ENCODE measurements around the gene PPP6R3. TPM values are rescaled to one million over a fixed set of nuclear protein-coding genes. Genes with fewer than 3 reads are reported as not detected.

The PPP6R3 gene
- polyA plus RNA-seq, 1 of the 3 experiments (the other 2 are of a cell fraction) = 28.1 TPM

- TF ChIP-seq EZH2phosphoT487 (IDR thresholded peaks at IDR 0.05; ENCODE audit: borderline replicate concordance, low read depth) = no peak
- no peak for TF ChIP-seq MXI1 (IDR thresholded peaks at IDR 0.05; ENCODE audit: low read depth, low read length)
- no peak for TF ChIP-seq CHD2 (IDR thresholded peaks at IDR 0.05; ENCODE audit: low read length, partially characterized antibody)
- TF ChIP-seq MEF2A (IDR thresholded peaks at IDR 0.05; ENCODE audit: borderline replicate concordance, low read depth) = no peak
- TF ChIP-seq RAD21 (IDR thresholded peaks at IDR 0.05; ENCODE audit: low read length) = no peak
- no peak for TF ChIP-seq GATA2 (CRISPR knock-in tag; IDR thresholded peaks at IDR 0.05)
- no peak for TF ChIP-seq FOXM1 (IDR thresholded peaks at IDR 0.05; ENCODE audit: low read depth)
- TF ChIP-seq FOSL2 (IDR thresholded peaks at IDR 0.05; ENCODE audit: borderline replicate concordance, low read depth) = no peak
- TF ChIP-seq TCF12 (IDR thresholded peaks at IDR 0.05) = no peak
Measured at GRCh38 chr11:68658661-68659060, 198.1 kb downstream of the PPP6R3 start (continued).

GRCh38 chr11:68659158-68659921 is 198.8 kb downstream of the PPP6R3 start:
- Histone ChIP-seq H3K4me2 (peak overlapping the region; percentile 65), H3K9me2 (no peaks in the 10 kb centered on the region), H3K27me3 (ENCODE audit: insufficient read depth) (no peaks in the 10 kb centered on the region; the same call in 1 of the 2 replicates), H3K4me3 (ENCODE audit: low read depth in 2 of 2, low read length in 1 of 2) (no peak overlapping the region; a peak in 1 of 4 replicates), H3K36me3 (replicated peaks in 1 of 2; ENCODE audit: control insufficient read depth in 1 of 2, insufficient read depth in 2 of 2, low read length in 1 of 2) (no peaks in the 10 kb centered on the region), H3K27ac (ENCODE audit: low read depth in 2 of 2, low read length in 1 of 2) (peak overlapping the region; percentile 10 to 99; a peak in 3 of 4 replicates), H2AFZ (ENCODE audit: low read depth) (no peak overlapping the region), H4K20me1 (ENCODE audit: insufficient read depth) (no peaks in the 10 kb centered on the region), H3K4me1 (ENCODE audit: control insufficient read depth in 1 of 2, insufficient read depth in 2 of 2, low read depth in 1 of 2, low read length in 1 of 2) (peaks cover 10 to 67% of the 10 kb centered on the region in 2 experiments; a peak in 3 of 4 replicates), H3K9me3 (no peaks in the 10 kb centered on the region), H3K9ac (no peak overlapping the region), H3K79me2 (ENCODE audit: insufficient read depth) (no peaks in the 10 kb centered on the region), H3F3A (replicated peaks; ENCODE audit: insufficient read depth) (peaks cover 9% of the 10 kb centered on the region)
- DNase-seq = peak; percentile 89
- 25% methylated on average over 18 of the region's 22 CpGs for WGBS (ENCODE audit: low lambda C conversion rate)
- POLR2A ChIA-PET = interaction anchor here (0.7 kb wide), 1 partner anchor 104 kb away, joined by 3 read pairs; no protein-coding TSS in a partner anchor
- CTCF ChIA-PET = interaction anchor here (0.7 to 1.7 kb wide), 4 partner anchors 13 to 96 kb away, joined by 3 to 4 read pairs (median 4); no protein-coding TSS in a partner anchor
- TF ChIP-seq EZH2phosphoT487 (IDR thresholded peaks at IDR 0.05; ENCODE audit: borderline replicate concordance, low read depth) (no peak), RAD21 (IDR thresholded peaks at IDR 0.05; ENCODE audit: low read length) (peak; percentile 30), SIN3A (IDR thresholded peaks at IDR 0.05; ENCODE audit: borderline replicate concordance, low read depth, low read length) (peak; percentile 46; the same call in 1 of the 2 replicates), CHD2 (IDR thresholded peaks at IDR 0.05; ENCODE audit: low read length, partially characterized antibody) (peak; percentile 56), SMC3 (IDR thresholded peaks at IDR 0.05; ENCODE audit: low read depth, low read length) (no peak; the same call in 1 of the 2 replicates), JUND (IDR thresholded peaks at IDR 0.05) (no peak), MXI1 (IDR thresholded peaks at IDR 0.05; ENCODE audit: low read depth, low read length) (peak; percentile 91), MEF2A (IDR thresholded peaks at IDR 0.05; ENCODE audit: borderline replicate concordance, low read depth) (no peak), FOSL2 (IDR thresholded peaks at IDR 0.05; ENCODE audit: borderline replicate concordance, low read depth) (peak; percentile 15; the same call in 1 of the 2 replicates), NFIC (IDR thresholded peaks at IDR 0.05; ENCODE audit: borderline replicate concordance) (peak; percentile 97), TEAD4 (IDR thresholded peaks at IDR 0.05; ENCODE audit: borderline replicate concordance, insufficient read depth) (no peak), TAF1 (IDR thresholded peaks at IDR 0.05; ENCODE audit: borderline replicate concordance, low read depth, low read length) (no peak), IRF3 (IDR thresholded peaks at IDR 0.05; ENCODE audit: low read depth, low read length) (0 out of 2 replicates have a peak, but pooled peaks have one; percentile 2), TCF12 (IDR thresholded peaks at IDR 0.05) (peak; percentile 79), ELF1 (IDR thresholded peaks at IDR 0.05) (no peak)
- TF ChIP-seq, protein P1, sequence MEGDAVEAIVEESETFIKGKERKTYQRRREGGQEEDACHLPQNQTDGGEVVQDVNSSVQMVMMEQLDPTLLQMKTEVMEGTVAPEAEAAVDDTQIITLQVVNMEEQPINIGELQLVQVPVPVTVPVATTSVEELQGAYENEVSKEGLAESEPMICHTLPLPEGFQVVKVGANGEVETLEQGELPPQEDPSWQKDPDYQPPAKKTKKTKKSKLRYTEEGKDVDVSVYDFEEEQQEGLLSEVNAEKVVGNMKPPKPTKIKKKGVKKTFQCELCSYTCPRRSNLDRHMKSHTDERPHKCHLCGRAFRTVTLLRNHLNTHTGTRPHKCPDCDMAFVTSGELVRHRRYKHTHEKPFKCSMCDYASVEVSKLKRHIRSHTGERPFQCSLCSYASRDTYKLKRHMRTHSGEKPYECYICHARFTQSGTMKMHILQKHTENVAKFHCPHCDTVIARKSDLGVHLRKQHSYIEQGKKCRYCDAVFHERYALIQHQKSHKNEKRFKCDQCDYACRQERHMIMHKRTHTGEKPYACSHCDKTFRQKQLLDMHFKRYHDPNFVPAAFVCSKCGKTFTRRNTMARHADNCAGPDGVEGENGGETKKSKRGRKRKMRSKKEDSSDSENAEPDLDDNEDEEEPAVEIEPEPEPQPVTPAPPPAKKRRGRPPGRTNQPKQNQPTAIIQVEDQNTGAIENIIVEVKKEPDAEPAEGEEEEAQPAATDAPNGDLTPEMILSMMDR (IDR thresholded peaks at IDR 0.05) = no peak
- TF ChIP-seq, protein P2, sequence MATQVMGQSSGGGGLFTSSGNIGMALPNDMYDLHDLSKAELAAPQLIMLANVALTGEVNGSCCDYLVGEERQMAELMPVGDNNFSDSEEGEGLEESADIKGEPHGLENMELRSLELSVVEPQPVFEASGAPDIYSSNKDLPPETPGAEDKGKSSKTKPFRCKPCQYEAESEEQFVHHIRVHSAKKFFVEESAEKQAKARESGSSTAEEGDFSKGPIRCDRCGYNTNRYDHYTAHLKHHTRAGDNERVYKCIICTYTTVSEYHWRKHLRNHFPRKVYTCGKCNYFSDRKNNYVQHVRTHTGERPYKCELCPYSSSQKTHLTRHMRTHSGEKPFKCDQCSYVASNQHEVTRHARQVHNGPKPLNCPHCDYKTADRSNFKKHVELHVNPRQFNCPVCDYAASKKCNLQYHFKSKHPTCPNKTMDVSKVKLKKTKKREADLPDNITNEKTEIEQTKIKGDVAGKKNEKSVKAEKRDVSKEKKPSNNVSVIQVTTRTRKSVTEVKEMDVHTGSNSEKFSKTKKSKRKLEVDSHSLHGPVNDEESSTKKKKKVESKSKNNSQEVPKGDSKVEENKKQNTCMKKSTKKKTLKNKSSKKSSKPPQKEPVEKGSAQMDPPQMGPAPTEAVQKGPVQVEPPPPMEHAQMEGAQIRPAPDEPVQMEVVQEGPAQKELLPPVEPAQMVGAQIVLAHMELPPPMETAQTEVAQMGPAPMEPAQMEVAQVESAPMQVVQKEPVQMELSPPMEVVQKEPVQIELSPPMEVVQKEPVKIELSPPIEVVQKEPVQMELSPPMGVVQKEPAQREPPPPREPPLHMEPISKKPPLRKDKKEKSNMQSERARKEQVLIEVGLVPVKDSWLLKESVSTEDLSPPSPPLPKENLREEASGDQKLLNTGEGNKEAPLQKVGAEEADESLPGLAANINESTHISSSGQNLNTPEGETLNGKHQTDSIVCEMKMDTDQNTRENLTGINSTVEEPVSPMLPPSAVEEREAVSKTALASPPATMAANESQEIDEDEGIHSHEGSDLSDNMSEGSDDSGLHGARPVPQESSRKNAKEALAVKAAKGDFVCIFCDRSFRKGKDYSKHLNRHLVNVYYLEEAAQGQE (IDR thresholded peaks at IDR 0.05; ENCODE audit: low read depth, low read length) = no peak
- TF ChIP-seq, protein P3, sequence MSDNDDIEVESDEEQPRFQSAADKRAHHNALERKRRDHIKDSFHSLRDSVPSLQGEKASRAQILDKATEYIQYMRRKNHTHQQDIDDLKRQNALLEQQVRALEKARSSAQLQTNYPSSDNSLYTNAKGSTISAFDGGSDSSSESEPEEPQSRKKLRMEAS (IDR thresholded peaks at IDR 0.05; ENCODE audit: low read depth) = peak; percentile 69
- TF ChIP-seq, protein P4, sequence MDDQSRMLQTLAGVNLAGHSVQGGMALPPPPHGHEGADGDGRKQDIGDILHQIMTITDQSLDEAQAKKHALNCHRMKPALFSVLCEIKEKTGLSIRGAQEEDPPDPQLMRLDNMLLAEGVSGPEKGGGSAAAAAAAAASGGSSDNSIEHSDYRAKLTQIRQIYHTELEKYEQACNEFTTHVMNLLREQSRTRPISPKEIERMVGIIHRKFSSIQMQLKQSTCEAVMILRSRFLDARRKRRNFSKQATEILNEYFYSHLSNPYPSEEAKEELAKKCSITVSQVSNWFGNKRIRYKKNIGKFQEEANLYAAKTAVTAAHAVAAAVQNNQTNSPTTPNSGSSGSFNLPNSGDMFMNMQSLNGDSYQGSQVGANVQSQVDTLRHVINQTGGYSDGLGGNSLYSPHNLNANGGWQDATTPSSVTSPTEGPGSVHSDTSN (IDR thresholded peaks at IDR 0.05) = peak; percentile 42; the same call in 1 of the 2 replicates

Measured in SK-N-SH (cell line).